Stimulated activated CD4-positive, alpha-beta T cell treated with anti-CD3 and anti-CD28 coated beads, Interleukin-12 subunit alpha, Interleukin-12 subunit beta, amount 100 ng/mL, for 48 hours (primary cell): ENCODE measurements around the gene ZFAND4.
"Not testable (repeated sequence)": the region's sequence is repeated elsewhere in the genome, so short reads cannot be mapped to it uniquely, and the experiment has no call there.

Experiments used
- DNase-seq, 3 donors: peaks; one replicate each; pipeline ENCODE4 v3.0.0-alpha.2; 2020; ENCODE audit warnings: low read depth in 2 of 3, low spot score in 1 of 3

The ZFAND4 gene

DNA sequence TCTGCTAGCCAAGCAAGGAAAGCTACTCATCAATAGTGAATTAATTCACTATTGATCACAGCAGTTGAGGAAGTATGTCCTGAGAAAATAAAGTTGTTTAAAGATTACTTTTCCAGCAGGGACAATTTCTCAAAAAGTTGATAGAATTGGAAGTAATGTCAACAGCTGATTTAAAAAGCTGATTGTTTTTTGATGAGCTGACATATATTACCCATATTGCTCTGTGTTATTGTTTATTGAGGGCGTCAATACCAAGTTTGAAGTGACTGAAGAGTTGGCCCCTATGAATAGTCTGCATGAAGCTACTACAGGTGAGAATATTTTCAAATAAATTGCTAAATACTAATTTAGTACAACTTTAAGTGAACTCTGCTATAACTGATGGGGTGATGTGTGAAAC, 28.0 kb downstream of the ZFAND4 start:
- DNase-seq: no peak

- DNase-seq: no peak
Measured at GRCh38 chr10:45640941-45641340, 31.6 kb downstream of the ZFAND4 start.

DNA sequence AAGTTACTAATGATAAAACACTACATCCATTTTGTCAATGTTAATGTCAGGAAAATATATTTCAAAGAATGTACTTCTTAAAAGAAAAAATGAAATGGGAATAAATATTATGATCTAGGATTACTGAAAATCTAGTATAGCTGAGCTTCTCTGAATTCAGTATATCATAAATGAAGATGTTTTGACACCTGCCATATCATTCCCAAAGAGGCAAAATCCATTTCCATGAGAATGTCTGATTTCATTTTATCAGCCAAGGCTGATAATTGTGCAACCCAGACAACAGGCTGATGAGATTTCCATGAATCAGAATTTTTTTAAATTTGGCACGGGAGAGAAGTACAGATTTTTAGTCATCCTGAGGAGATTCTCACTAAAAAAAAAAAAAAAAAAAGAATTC, 32.5 kb downstream of the ZFAND4 start:
- DNase-seq: no peak

GRCh38 chr10:45627412-45628048, 45.0 kb downstream of the ZFAND4 start:
- DNase-seq: no peak

DNA sequence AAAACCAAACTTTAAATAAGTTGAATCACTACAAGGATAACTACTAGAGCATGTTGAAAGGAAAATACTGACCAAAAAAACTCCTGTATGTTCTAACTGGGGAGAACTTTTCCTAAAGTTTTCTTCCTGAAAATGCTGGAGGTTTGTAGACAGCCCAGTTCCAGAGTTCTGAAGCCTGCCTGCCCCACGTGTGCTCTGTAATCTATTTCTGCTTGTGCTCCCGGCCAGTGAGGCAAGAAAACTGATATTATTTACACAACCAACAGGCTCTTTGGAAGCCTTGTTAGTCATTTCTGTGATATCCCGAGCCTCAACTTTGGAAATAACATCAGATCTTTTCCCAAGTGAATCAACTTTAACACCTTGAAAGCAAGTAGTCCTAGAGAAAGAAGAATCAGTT, 46.7 kb downstream of the ZFAND4 start:
- no peak for DNase-seq

- no peak for DNase-seq
Measured at GRCh38 chr10:45624724-45625123, 47.8 kb downstream of the ZFAND4 start.

DNA sequence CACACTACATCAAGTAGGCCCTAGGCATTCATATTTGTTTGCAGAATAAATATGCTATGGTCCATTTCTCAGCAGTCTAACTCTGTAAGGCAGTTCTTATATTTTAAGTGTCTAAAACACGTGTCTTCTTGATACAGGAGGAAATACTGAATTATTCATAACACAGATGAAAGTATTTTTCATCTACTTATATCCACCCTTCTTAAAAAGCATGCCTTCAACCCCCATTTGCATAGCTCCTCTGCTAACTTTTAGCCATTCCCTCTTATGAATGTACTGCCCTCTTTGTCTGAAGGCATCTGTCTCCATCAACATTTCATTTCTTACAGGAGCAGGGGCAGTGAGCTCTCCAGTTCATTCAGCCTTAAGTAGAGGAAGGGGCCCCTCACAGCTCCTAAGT, 57.7 kb downstream of the ZFAND4 start:
- no peak for DNase-seq

GRCh38 chr10:45612741-45613140, 59.8 kb downstream of the ZFAND4 start:
- DNase-seq: no peak

DNA sequence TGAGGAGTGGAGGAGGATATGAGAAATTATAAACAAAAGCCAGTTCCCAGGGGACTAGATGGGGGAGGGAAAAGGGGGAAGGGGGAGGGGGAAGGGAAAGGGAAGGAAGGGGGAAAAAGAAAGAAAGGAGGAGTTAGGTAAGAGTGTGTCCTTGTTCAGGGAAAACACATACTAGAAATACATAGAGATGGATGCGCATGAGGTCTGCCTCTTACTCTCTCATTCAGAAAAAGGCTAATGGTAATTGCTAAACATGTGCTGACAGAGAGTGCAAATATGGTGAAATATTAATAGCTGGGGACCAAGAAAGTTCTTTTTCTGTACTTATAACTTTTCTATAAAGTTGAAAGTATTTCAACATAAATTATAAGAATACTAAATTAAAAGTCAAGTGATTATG, 64.5 kb downstream of the ZFAND4 start:
- no peak for DNase-seq

- DNase-seq: no peak
Measured at GRCh38 chr10:45607276-45607675, 65.3 kb downstream of the ZFAND4 start.

DNA sequence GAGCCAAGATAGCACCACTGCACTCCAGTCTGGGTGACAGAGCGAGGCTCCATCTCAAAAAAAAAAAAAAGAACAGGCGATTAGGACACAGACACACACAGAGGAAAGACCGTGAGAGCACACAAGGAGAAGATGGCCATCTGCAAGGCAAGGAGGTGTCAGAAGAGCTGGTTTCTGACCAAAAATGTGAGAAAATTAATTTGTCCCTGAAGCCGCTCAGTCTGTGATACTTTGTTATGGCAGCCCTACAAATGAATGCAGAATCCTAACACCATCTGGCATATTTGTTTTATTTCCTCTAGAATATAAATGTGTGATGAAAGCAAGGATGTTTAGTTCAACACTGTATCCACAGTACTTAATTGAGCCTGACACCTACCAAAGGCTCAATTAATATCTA, 69.7 kb downstream of the ZFAND4 start:
- DNase-seq: no peak

GRCh38 chr10:45602082-45602730, 70.4 kb downstream of the ZFAND4 start:
- no peak for DNase-seq

GRCh38 chr10:45601254-45601930, 71.2 kb downstream of the ZFAND4 start:
- not testable (repeated sequence) for DNase-seq

GRCh38 chr10:45600337-45601253, 72.0 kb downstream of the ZFAND4 start:
- not testable (repeated sequence) for DNase-seq

DNA sequence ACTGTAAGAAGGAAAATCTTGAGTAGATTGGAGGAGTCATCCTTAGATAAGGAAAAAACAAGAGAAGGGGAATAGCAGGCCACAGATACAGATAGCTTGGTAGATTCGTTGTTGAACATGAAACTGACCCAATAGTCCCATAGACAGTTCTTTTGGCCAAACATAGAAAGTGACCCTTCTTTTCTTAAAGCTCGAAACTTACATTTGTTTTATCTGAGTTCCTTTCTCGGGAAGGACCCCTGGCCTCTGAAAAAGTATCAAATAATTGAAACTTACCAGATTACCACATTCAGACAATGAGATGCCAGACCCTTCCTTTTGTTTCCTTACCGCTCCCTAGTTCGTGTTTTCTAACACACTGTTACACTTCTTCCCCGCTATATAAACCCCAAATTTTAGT, 72.9 kb downstream of the ZFAND4 start:
- DNase-seq: no peak

DNA sequence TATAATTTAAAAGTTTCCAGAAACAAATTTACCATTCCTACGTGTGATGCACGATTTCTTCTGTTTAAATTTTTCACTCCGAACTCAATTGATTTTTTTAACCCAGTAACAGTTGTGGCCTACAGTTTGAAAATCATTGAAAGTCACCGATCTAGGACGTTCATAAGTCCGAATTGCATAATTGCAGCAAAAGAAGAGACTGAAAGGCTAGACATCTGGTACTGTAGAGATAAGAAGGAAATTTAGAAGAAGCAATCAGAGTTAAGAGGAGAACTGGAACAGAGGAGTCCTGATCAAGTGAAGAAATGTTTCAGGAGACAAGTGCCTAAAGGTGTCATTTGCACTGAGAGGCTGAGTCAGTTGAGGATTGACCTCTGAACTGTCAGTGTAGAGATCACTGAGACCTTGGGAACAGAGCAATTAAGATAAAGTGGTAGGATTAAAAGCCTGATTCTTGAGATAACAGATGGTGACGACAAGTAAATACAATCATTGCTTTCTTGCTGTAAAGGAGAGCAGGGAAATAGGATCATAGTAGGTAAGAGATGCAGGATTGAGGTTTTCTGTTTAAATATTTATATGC, 73.5 kb downstream of the ZFAND4 start:
- DNase-seq: no peak

- no peak for DNase-seq
Measured at GRCh38 chr10:45596526-45596925, 76.0 kb downstream of the ZFAND4 start.

GRCh38 chr10:45594276-45595157, 78.1 kb downstream of the ZFAND4 start:
- peak; percentile 61 to 87 (median 79) for DNase-seq

GRCh38 chr10:45593938-45594275, 78.7 kb downstream of the ZFAND4 start:
- no peak for DNase-seq

DNA sequence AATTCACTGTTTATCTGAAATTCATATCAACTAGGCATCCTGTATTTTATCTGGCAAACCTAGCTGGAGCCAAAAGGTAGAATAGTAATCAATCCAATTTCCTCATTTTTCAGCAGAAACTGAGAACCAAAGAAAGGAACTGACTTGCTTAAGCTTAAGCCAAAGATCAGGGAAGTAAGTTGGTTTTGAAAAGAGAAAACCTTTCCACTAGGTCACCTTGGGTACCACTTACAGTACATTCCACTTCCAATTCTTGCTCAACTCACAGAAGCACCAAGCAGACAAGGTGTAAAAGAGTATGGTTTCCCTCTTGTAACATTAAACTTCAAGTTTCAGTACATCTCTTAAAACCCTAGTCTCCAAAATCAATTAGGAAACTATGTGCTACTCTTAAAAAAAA, 79.6 kb downstream of the ZFAND4 start:
- DNase-seq: no peak
